Measurements from ENCODE around the gene HGD. TPM values are rescaled to one million over a fixed set of nuclear protein-coding genes. Genes with fewer than 3 reads are reported as not detected.

HGD gene
- total and polyA plus RNA-seq, 10 of the 15 experiments (the other 5 are each of a cell fraction or from before 2014, with no cell fraction given): 0.18 to 0.81 (median 0.40) TPM; not detected in 6

DNA sequence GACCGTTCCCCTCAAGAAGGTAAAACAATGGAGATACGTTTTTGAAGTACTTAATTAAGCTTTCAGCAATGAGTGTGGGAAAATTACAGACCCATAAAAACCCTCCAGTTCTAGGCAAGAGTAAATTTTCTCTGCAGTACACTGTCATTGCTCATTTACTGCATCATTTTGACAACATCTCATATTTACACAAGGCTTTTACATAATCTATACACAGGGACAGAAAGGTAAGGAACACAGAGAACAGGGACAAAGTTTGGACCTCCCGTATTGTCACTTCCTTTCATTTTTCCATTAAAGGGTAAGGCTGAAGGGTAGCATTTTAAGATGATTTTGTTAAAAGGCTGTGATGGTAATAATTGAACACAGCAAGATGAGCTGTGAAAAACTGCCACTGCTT is 7.4 kb upstream of the HGD start:
- Histone ChIP-seq H4K20me1 (ENCODE audit: control insufficient read depth, insufficient read depth) (no peaks in the 10 kb centered on the region), H3K79me2 (ENCODE audit: control insufficient read depth, insufficient read depth, low read length) (no peaks in the 10 kb centered on the region), H3K9ac (ENCODE audit: control insufficient read depth, insufficient read depth, low read length) (no peak overlapping the region), H3K4me2 (ENCODE audit: control insufficient read depth, insufficient read depth) (no peak overlapping the region), H3K27ac (ENCODE audit: control insufficient read depth, insufficient read depth) (no peak overlapping the region; the same call in 1 of the 2 replicates), H3K36me3 (ENCODE audit: control insufficient read depth in 2 of 2, insufficient read depth in 2 of 2, low read length in 1 of 2) (peaks cover 0 to 9% of the 10 kb centered on the region in 2 experiments; a peak in 2 of 4 replicates), H2AFZ (ENCODE audit: control insufficient read depth, low read depth, low read length) (no peak overlapping the region), H3K4me1 (ENCODE audit: control insufficient read depth, insufficient read depth, low read length) (peaks cover 7% of the 10 kb centered on the region; the same call in 1 of the 2 replicates), H3K9me3 (replicated peaks; ENCODE audit: control insufficient read depth, insufficient read depth, low read length) (no peaks in the 10 kb centered on the region), H3K4me3 (no peak overlapping the region), H3K27me3 (replicated peaks in 1 of 2; ENCODE audit: control insufficient read depth in 2 of 2, insufficient read depth in 2 of 2, low read length in 1 of 2) (no peaks in the 10 kb centered on the region)
- RAD21 ChIA-PET (ENCODE audit: unreplicated experiment): interaction anchor here (1.2 to 3.3 kb wide), 3 partner anchors 11 to 126 kb away, joined by 3 to 18 read pairs (median 4); no protein-coding TSS in a partner anchor
- 92% methylated on average over 3 of the region's 3 CpGs for WGBS (ENCODE audit: insufficient coverage, insufficient replicate concordance, low lambda C conversion rate, missing lambda C conversion rate)
- DNase-seq (ENCODE audit: low read depth, low spot score): no peak
- FAIRE-seq: no peak
- no peak for ATAC-seq
- CTCF ChIA-PET: interaction anchor here (0.7 to 2.4 kb wide), 4 partner anchors 11 to 106 kb away, joined by 3 to 16 read pairs (median 4); no protein-coding TSS in a partner anchor
- intact Hi-C loops (cut with micrococcal nuclease; ENCODE audit: unreplicated experiment) (loop anchor here (5.0 kb wide), 2 partner anchors 92 to 93 kb away; partner anchors contain the start of gene NDUFB4), in situ Hi-C loops (cut with MboI) (no loop called here)
- POLR2A ChIA-PET: interaction anchor here (1.6 to 2.9 kb wide), 2 partner anchors 10 to 11 kb away, joined by 3 to 10 read pairs; no protein-coding TSS in a partner anchor
- SMC1A ChIA-PET (ENCODE audit: uncharacterized antibody, unreplicated experiment): interaction anchor here (1.4 to 4.5 kb wide), 4 partner anchors 9 to 104 kb away, joined by 3 to 23 read pairs (median 10); no protein-coding TSS in a partner anchor
- no TSS peak for BruUV-seq (replicated peaks)
- TF ChIP-seq HDAC2 (IDR thresholded peaks at IDR 0.05) (no peak), SRF (IDR thresholded peaks at IDR 0.05; ENCODE audit: low read depth in 2 of 2, low read length in 2 of 2) (no peak), CREM (IDR thresholded peaks at IDR 0.05; ENCODE audit: low read depth) (no peak), JUNB (IDR thresholded peaks at IDR 0.05) (no peak), NR2C1 (IDR thresholded peaks at IDR 0.05) (no peak), NR2C2 (IDR thresholded peaks at IDR 0.05; ENCODE audit: borderline replicate concordance, control insufficient read depth, insufficient read length, low read depth) (no peak), TCF3 (IDR thresholded peaks at IDR 0.05; ENCODE audit: borderline replicate concordance, insufficient read depth, low read depth, low read length) (no peak), POLR2AphosphoS2 (IDR thresholded peaks at IDR 0.05; ENCODE audit: low read depth, low read length) (no peak), ASH2L (IDR thresholded peaks at IDR 0.05; ENCODE audit: borderline replicate concordance, low read depth) (no peak), ZZZ3 (IDR thresholded peaks at IDR 0.05; ENCODE audit: control insufficient read depth, insufficient read length, low read depth) (no peak), BRCA1 (IDR thresholded peaks at IDR 0.05; ENCODE audit: low read depth, low read length) (no peak)
- TF ChIP-seq, protein P1, sequence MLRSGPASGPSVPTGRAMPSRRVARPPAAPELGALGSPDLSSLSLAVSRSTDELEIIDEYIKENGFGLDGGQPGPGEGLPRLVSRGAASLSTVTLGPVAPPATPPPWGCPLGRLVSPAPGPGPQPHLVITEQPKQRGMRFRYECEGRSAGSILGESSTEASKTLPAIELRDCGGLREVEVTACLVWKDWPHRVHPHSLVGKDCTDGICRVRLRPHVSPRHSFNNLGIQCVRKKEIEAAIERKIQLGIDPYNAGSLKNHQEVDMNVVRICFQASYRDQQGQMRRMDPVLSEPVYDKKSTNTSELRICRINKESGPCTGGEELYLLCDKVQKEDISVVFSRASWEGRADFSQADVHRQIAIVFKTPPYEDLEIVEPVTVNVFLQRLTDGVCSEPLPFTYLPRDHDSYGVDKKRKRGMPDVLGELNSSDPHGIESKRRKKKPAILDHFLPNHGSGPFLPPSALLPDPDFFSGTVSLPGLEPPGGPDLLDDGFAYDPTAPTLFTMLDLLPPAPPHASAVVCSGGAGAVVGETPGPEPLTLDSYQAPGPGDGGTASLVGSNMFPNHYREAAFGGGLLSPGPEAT (IDR thresholded peaks at IDR 0.05; ENCODE audit: low read depth): no peak

Data from GM12878 (cell line).